Measurements from ENCODE around the gene METTL21A.
"Not testable (repeated sequence)": the region's sequence is repeated elsewhere in the genome, so short reads cannot be mapped to it uniquely, and the experiment has no call there.

GRCh38 chr2:207646582-207646981 is 21.4 kb upstream of the METTL21A start:
- not testable (repeated sequence) for TF ChIP-seq POLR2A (IDR thresholded peaks at IDR 0.05; ENCODE audit: low read length); GATA1 (IDR thresholded peaks at IDR 0.05; ENCODE audit: low read depth, low read length)

Data from erythroblast (primary cell).